HUES64 (cell line): ENCODE results near the gene ASIC1.
A peak's percentile ranks its signal among the peaks of the same experiment; 100 is the strongest.

ENCODE experiments used
- H3K27ac ChIP-seq: 2 replicates; pipeline ENCODE4 v1.7.0; 2013; ENCODE audit warnings: low read depth, low read length, inconsistent platforms
- H3K27me3 ChIP-seq: 2 replicates; pipeline ENCODE4 v1.6.1; 2013; ENCODE audit warnings: mild to moderate bottlenecking, low read length; ENCODE audit not compliant: insufficient read depth
- H3K36me3 ChIP-seq: 2 replicates; pipeline ENCODE4 v1.6.1; 2013; ENCODE audit warnings: mild to moderate bottlenecking, low read length; ENCODE audit not compliant: insufficient read depth
- H3K4me1 ChIP-seq: 2 replicates; pipeline ENCODE4 v1.6.1; 2013; ENCODE audit warnings: mild to moderate bottlenecking, low read length, moderate library complexity; ENCODE audit not compliant: insufficient read depth
- H3K4me3 ChIP-seq: 2 replicates; pipeline ENCODE4 v1.5.1; 2013; ENCODE audit warnings: mild to moderate bottlenecking, low read length, moderate library complexity
- H3K9ac ChIP-seq: 2 replicates; pipeline ENCODE4 v1.6.1; 2013; ENCODE audit warnings: mild to moderate bottlenecking, low read depth, low read length
- H3K9me3 ChIP-seq: 2 replicates; pipeline ENCODE4 v1.6.1; 2013; ENCODE audit warnings: low read depth, low read length; ENCODE audit not compliant: insufficient read depth
- WGBS: fragments of 150-250, 120-280 bp; methylation state at CpG from one replicate; pipeline ENCODE4 v1.1.7; 2013; ENCODE audit warnings: missing lambda C conversion rate; 5-methylcytosine and 5-hydroxymethylcytosine counted together

The ASIC1 gene

DNA sequence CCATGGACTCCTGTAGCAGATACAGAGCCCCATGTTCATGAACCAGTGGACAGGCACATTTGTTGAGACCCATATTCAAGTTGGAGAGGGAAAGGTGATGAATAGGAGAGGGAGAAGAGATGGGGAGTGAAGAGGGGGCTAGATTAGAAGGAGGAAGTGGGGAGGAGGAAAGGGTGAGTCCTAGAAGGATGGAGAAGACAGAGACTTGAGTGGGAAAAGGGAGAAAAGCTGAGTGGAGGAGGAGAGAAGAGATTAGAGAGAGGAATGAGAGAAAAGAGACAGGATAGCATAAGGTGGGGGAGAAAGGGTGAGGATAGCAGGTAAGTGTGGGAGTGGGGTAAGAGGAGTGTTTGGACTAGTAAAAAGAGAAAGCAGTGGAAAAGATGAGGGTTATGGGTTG, 4.9 kb upstream of the ASIC1 start:
- no peak overlapping the region for H3K27ac ChIP-seq
- H3K9me3 ChIP-seq: no peaks in the 10 kb centered on the region
- H3K4me1 ChIP-seq: peaks cover 9% of the 10 kb centered on the region; the same call in 1 of the 2 replicates
- no peak overlapping the region for H3K4me3 ChIP-seq
- H3K9ac ChIP-seq: no peak overlapping the region
- H3K36me3 ChIP-seq: no peaks in the 10 kb centered on the region
- peaks cover 94% of the 10 kb centered on the region for H3K27me3 ChIP-seq

DNA sequence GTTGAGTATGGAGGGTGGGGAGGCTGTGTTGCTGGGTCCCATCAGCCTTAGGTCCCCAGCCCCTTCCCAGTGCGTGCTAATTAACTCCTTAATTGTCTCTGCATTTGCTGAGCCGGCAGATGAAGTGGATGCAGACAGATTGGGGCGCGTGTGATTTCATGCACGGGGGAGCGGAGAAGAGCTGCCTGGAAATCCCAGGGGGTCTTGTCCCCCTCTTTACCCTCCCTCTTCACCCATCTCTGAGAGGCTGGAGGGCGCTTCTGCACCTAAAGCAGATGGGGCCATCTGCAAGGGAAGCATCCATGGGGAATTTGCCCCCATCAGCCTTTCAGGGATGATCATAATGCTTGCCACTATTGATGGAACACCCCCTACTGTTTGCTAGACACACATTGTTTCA, 4.4 kb upstream of the ASIC1 start:
- no peak overlapping the region for H3K27ac ChIP-seq
- no peak overlapping the region for H3K4me3 ChIP-seq
- peaks cover 9% of the 10 kb centered on the region; the same call in 1 of the 2 replicates for H3K4me1 ChIP-seq
- H3K9ac ChIP-seq: no peak overlapping the region
- peaks cover 93% of the 10 kb centered on the region for H3K27me3 ChIP-seq
- 88% methylated on average over 7 of the region's 7 CpGs for WGBS
- H3K9me3 ChIP-seq: no peaks in the 10 kb centered on the region
- no peaks in the 10 kb centered on the region for H3K36me3 ChIP-seq

DNA sequence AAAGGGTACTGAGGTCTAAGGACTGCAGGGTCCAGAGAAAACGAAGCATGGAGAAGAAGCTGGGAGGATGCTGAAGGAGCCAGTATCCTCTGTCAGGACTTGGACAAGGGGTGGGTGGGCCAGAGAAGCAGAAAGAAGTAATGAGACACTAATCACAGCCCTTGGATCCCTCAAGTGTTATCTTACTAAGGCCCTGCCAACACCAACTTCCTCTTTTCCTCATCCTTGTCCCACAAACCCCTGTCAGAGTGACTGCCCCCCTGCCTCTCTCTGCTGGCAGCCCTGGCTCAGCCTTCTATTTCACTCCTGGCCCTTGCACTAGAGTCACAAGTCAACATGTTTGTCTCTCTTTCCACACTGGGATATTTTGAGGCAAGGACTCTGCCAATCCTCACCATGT, 3.8 kb upstream of the ASIC1 start:
- H3K4me1 ChIP-seq: peaks cover 9% of the 10 kb centered on the region; the same call in 1 of the 2 replicates
- no peak overlapping the region for H3K4me3 ChIP-seq
- no peaks in the 10 kb centered on the region for H3K36me3 ChIP-seq
- no peak overlapping the region for H3K27ac ChIP-seq
- WGBS: 84% methylated on average over 1 of the region's 1 CpG
- peaks cover 93% of the 10 kb centered on the region for H3K27me3 ChIP-seq
- no peaks in the 10 kb centered on the region for H3K9me3 ChIP-seq
- no peak overlapping the region for H3K9ac ChIP-seq

DNA sequence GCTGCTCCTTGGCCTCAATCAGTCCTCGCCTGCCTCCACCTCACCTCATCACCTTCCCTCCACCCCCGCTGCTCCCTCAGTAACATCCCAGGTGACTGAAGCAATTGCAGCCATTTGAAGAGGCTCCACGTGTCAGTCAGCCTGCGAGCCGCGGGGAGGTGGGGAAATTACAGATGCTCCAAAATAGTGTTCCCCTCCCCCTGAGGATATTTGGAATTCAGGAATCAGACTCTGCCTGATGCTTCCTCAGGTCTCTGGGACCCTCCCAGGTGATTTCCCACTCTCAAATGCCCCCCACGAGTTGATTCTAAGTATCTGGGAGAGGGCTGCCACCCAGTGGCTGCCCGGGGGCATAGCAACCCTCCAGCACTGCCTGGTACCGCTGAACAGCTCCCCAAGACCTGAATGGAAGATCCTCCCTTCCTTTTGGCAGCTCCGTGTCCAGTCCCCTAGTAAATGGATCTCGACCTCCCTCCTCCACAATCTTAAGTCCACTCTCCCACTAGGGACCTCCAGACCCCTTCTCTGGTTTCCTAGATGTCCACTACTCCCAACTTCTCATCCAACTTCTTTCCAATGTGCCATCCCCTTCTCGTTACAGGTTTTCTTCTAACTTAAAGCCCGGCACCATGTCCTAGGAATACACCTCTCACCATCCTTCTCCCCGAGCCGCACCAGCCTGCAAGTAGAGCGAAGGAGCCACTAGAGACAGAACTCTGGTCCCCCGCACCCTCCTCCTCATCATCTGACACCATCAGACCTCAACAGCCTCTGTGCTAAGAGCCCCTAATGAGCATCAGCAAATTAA, 1.4 kb upstream of the ASIC1 start:
- Histone ChIP-seq H3K27ac (no peak overlapping the region), H3K36me3 (no peaks in the 10 kb centered on the region), H3K9me3 (no peaks in the 10 kb centered on the region), H3K27me3 (peaks cover 96% of the 10 kb centered on the region), H3K9ac (no peak overlapping the region), H3K4me1 (peaks cover 4% of the 10 kb centered on the region; the same call in 1 of the 2 replicates), H3K4me3 (peak overlapping the region; percentile 69; the same call in 1 of the 2 replicates)
- 11% methylated on average over 17 of the region's 17 CpGs for WGBS

DNA sequence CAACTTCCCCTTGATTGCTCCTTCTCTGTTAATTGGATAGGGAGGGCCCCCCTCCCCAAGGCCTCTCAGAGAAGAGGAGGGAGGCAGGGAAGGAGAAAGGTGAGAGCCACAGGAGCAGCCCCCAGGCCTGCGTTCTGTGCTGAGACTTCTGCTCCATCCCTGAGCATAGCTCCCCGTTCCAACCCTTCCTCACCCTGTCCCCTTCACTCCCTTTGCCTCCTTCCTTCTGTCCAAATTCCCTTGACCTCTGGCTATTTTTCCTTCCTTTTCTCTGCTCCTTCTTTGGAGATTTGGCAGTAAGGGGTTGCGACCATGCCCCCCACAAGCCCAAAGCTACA, 788 bp upstream of the ASIC1 start:
- H3K4me1 ChIP-seq: peaks cover 4% of the 10 kb centered on the region; the same call in 1 of the 2 replicates
- no peak overlapping the region for H3K9ac ChIP-seq
- peaks cover 96% of the 10 kb centered on the region for H3K27me3 ChIP-seq
- no peaks in the 10 kb centered on the region for H3K36me3 ChIP-seq
- H3K4me3 ChIP-seq: peak overlapping the region; percentile 69
- no peaks in the 10 kb centered on the region for H3K9me3 ChIP-seq
- no peak overlapping the region for H3K27ac ChIP-seq
- 13% methylated on average over 3 of the region's 3 CpGs for WGBS

DNA sequence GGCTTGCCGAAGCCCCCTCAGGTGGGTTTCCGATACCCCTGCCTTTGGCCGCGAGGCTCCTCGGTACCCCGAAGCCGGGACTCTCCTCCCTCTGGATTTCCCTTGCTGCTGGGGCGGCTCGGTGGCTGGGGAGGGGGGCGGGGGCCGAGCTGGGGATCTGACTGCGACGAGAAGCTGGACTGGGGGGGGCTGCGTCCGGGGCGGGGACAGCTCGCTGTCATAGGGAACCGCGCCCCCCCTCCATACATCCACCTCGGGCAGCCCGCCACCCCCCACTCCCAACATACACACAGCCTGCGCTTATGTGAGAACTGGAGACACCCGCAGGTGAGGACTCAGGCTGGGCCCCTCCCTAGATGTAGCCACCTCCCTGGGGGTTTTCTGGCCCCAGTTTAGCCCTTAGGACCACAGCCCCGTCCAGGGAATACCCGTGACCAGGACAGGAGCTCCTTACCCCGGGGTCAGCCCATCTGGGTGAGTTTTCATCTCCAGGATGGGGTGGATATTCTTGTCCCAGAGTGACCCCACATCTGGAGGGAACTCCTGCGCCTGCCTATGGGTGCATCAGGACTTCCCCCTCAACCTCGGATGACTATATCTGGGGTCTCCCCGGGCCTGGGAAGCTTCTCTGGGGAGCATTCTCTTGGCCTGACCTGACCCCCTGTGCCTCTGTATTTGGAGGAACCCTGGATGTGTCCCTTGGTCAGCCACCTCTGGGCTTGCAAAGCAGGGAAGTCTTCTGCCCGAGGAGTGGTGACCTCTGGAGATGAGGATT, 687 bp downstream of the ASIC1 start:
- peaks cover 90% of the 10 kb centered on the region for H3K27me3 ChIP-seq
- H3K9me3 ChIP-seq: no peaks in the 10 kb centered on the region
- H3K27ac ChIP-seq: no peak overlapping the region
- H3K4me3 ChIP-seq: peak overlapping the region; percentile 69
- H3K4me1 ChIP-seq: peaks cover 4% of the 10 kb centered on the region; the same call in 1 of the 2 replicates
- H3K9ac ChIP-seq: peak overlapping the region; percentile 24
- WGBS: 20% methylated on average over 26 of the region's 30 CpGs
- no peaks in the 10 kb centered on the region for H3K36me3 ChIP-seq

DNA sequence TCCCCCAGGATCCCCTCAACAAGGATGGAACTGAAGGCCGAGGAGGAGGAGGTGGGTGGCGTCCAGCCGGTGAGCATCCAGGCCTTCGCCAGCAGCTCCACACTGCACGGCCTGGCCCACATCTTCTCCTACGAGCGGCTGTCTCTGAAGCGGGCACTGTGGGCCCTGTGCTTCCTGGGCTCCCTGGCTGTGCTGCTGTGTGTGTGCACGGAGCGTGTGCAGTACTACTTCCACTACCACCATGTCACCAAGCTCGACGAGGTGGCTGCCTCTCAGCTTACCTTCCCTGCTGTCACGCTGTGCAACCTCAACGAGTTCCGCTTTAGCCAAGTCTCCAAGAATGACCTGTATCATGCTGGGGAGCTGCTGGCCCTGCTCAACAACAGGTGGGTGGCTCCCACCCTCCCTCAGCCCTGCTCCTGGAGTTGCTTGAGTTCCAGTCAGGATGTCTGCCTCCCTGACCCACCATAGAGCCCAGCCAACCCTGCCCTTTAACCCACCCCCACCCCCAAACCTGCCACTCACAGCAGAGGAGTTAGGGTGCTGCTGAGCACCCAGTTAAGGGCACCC, 1.4 kb downstream of the ASIC1 start:
- Histone ChIP-seq H3K9ac (no peak overlapping the region), H3K4me1 (peaks cover 4% of the 10 kb centered on the region; the same call in 1 of the 2 replicates), H3K27me3 (peaks cover 88% of the 10 kb centered on the region), H3K4me3 (no peak overlapping the region), H3K9me3 (no peaks in the 10 kb centered on the region), H3K27ac (no peak overlapping the region), H3K36me3 (no peaks in the 10 kb centered on the region)
- WGBS: 88% methylated on average over 15 of the region's 15 CpGs

DNA sequence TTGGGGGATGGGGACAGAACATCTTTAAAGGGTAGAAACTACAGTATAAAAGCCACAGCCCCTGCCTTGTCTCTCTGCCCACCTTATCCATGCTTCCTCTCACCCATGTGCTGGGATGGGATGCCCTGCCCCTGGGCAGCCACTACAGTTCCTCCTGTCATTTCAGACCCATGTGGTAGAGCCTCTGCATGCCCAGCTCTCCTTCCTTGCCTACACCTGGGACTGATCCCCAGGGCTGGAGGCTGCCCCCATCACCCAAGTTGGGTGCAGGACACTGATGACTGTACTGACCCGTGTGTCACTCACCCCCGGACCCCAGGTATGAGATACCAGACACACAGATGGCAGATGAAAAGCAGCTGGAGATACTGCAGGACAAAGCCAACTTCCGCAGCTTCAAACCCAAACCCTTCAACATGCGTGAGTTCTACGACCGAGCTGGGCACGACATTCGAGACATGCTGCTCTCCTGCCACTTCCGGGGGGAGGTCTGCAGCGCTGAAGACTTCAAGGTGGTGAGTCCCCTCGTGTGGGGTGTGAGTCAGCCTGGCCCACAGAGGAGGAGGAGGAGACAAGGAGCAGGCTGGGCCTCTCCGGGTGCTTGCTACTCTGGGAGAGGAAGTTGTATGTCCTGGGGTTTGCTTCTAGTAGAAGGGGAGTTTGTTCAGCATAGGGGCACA, 2.2 kb downstream of the ASIC1 start:
- no peak overlapping the region for H3K9ac ChIP-seq
- H3K27ac ChIP-seq: no peak overlapping the region
- H3K4me1 ChIP-seq: peaks cover 4% of the 10 kb centered on the region; the same call in 1 of the 2 replicates
- WGBS: 70% methylated on average over 12 of the region's 12 CpGs
- peaks cover 82% of the 10 kb centered on the region for H3K27me3 ChIP-seq
- H3K4me3 ChIP-seq: no peak overlapping the region
- H3K36me3 ChIP-seq: no peaks in the 10 kb centered on the region
- H3K9me3 ChIP-seq: no peaks in the 10 kb centered on the region

DNA sequence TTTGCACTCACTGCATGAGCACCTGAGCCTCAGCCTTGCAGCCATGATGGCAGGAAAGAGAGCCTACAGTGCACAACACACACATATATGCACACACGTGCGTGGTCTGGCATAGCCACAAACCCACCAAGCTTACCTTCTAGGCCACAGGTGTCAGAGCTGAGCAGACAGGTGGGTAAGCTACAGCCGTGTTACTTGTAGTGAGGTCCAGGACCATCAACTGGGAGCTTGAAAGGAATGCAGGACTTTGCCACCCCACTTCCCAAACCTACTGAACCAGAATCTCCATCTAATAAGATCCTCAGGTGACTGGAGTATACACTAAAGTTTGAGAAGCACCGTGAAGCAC, 2.7 kb downstream of the ASIC1 start:
- no peak overlapping the region for H3K9ac ChIP-seq
- 91% methylated on average over 3 of the region's 4 CpGs for WGBS
- no peak overlapping the region for H3K4me3 ChIP-seq
- H3K36me3 ChIP-seq: no peaks in the 10 kb centered on the region
- no peak overlapping the region for H3K27ac ChIP-seq
- H3K4me1 ChIP-seq: peaks cover 4% of the 10 kb centered on the region; the same call in 1 of the 2 replicates
- no peaks in the 10 kb centered on the region for H3K9me3 ChIP-seq
- peaks cover 78% of the 10 kb centered on the region for H3K27me3 ChIP-seq

DNA sequence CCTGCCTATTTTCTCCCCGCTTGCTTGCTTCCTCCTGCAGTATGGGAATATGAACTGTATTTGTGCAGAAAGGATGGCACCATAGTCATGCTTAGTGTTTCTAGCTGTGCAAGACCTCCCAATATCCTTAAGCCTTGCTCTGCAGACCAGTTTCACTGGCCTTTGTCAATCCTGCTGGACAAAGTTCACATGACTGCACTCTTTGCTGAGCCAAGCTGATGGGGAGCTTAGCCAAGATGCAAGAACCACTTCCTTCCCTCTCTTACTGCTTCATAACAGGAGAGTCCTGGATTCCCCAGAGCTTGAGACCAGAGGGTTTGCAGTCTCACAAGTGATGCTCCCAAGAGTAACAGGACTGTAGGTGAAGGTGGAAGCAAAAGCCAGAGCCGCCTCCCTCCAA, 3.8 kb downstream of the ASIC1 start:
- no peak overlapping the region for H3K27ac ChIP-seq
- no peaks in the 10 kb centered on the region for H3K9me3 ChIP-seq
- no peak overlapping the region for H3K9ac ChIP-seq
- no peak overlapping the region for H3K4me3 ChIP-seq
- peaks cover 6% of the 10 kb centered on the region; the same call in 1 of the 2 replicates for H3K4me1 ChIP-seq
- H3K27me3 ChIP-seq: peaks cover 67% of the 10 kb centered on the region
- H3K36me3 ChIP-seq: no peaks in the 10 kb centered on the region
- no CpG with 5 or more reads among the region's 2 CpGs for WGBS
